HepG2 (cell line): ENCODE data around the gene SLIT1. TPM values are rescaled to one million over a fixed set of nuclear protein-coding genes. Genes with fewer than 3 reads are reported as not detected.

Experiments
- AKAP8 ChIP-seq: sonication (generic); formaldehyde crosslinking; IDR thresholded peaks from 2 replicates; pipeline ENCODE4 v1.5.1; 2020; ENCODE audit warnings: mild to moderate bottlenecking, missing genetic modification reagents
- ARNT2 ChIP-seq: sonication (generic); formaldehyde crosslinking; IDR thresholded peaks from 2 replicates; pipeline ENCODE4 v1.8.0; 2022; ENCODE audit warnings: mild to moderate bottlenecking, low read depth, missing genetic modification reagents, moderate library complexity
- CBX5 ChIP-seq: sonication (generic); formaldehyde crosslinking; IDR thresholded peaks from 2 replicates; pipeline ENCODE4 v1.4.0; 2020; ENCODE audit warnings: missing genetic modification reagents, borderline replicate concordance
- CENPT ChIP-seq: sonication (generic); formaldehyde crosslinking; IDR thresholded peaks from 2 replicates; pipeline ENCODE4 v1.8.0; 2022; ENCODE audit warnings: low read depth, mild to moderate bottlenecking, moderate library complexity, missing genetic modification reagents
- ESRRA ChIP-seq: sonication (generic); formaldehyde crosslinking; IDR thresholded peaks from 2 replicates; pipeline ENCODE4 v1.5.1; 2020; ENCODE audit warnings: mild to moderate bottlenecking, low read depth, missing genetic modification reagents
- FIP1L1 ChIP-seq: fragments of 200-400 bp; formaldehyde crosslinking; IDR thresholded peaks from 2 replicates; pipeline ENCODE4 v1.6.1; 2018; ENCODE audit warnings: low read depth, mild to moderate bottlenecking, low read length, moderate library complexity, borderline replicate concordance; ENCODE audit not compliant: insufficient read depth
- KDM6A ChIP-seq: IDR thresholded peaks from 2 replicates; pipeline ENCODE4 v1.6.1; 2016; ENCODE audit warnings: low read depth
- KLF16 ChIP-seq, 2 experiments: sonication (generic) in 1 of 2; formaldehyde crosslinking in 1 of 2; IDR thresholded peaks; 2 replicates each; pipeline versions ENCODE4 v1.6.1 to v1.8.0; 2016 to 2023; ENCODE audit warnings: missing genetic modification reagents in 2 of 2, missing compliant biosample characterization in 1 of 2
- RARA ChIP-seq: IDR thresholded peaks from 2 replicates; pipeline ENCODE4 v1.6.1; 2016; ENCODE audit warnings: missing genetic modification reagents, missing compliant biosample characterization
- SAP130 ChIP-seq: IDR thresholded peaks from 2 replicates; pipeline ENCODE4 v1.6.1; 2016; ENCODE audit warnings: low read depth
- SP4 ChIP-seq: sonication (generic); formaldehyde crosslinking; IDR thresholded peaks from 2 replicates; pipeline ENCODE4 v1.8.1; 2023; ENCODE audit warnings: mild to moderate bottlenecking, missing genetic modification reagents
- ZBTB7A ChIP-seq: sonication (generic); formaldehyde crosslinking; IDR thresholded peaks from 2 replicates; pipeline ENCODE4 v1.8.0; 2022; ENCODE audit warnings: mild to moderate bottlenecking, missing genetic modification reagents
- ZEB1 ChIP-seq: IDR thresholded peaks from 2 replicates; pipeline ENCODE4 v1.6.1; 2012; ENCODE audit warnings: mild to moderate bottlenecking, low read depth, inconsistent platforms; ENCODE audit not compliant: insufficient replicate concordance
- ZFP1 ChIP-seq: IDR thresholded peaks from 2 replicates; pipeline ENCODE4 v1.6.1; 2016
- ZNF12 ChIP-seq: sonication (generic); formaldehyde crosslinking; IDR thresholded peaks from 2 replicates; pipeline ENCODE4 v1.5.0; 2020; ENCODE audit warnings: missing genetic modification reagents
- ZNF343 ChIP-seq: sonication (generic); formaldehyde crosslinking; IDR thresholded peaks from 2 replicates; pipeline ENCODE4 v1.4.0; 2020; ENCODE audit warnings: mild to moderate bottlenecking, missing genetic modification reagents
- ZNF552 ChIP-seq: sonication (generic); formaldehyde crosslinking; IDR thresholded peaks from 2 replicates; pipeline ENCODE4 v1.9.0; 2022; ENCODE audit warnings: missing genetic modification reagents, mild to moderate bottlenecking, borderline replicate concordance
- ZNF788 ChIP-seq: sonication (generic); formaldehyde crosslinking; IDR thresholded peaks from 2 replicates; pipeline ENCODE4 v1.5.0; 2020; ENCODE audit warnings: mild to moderate bottlenecking, missing genetic modification reagents, borderline replicate concordance
- polyA plus RNA-seq, 8 experiments: library from polyadenylated mRNA; depleted of rRNA in 3 of 8; stranded (reverse) in 7 of 8; unstranded in 1 of 8; fragments of >200 nt; fragmentation: Illumina TruSeq in 4 of 8; extraction: Trizol in 4 of 8; gene quantifications; 2 replicates each; pipeline versions ENCODE4 v1.2.1 to v1.2.3, GENCODE V29; 2011 to 2016; ENCODE audit warnings: low read depth in 4 of 8, missing spikeins in 1 of 8, mixed read lengths in 1 of 8; ENCODE audit not compliant: insufficient read depth in 1 of 8
- total RNA-seq, 5 experiments: library from RNA; depleted of rRNA; stranded (reverse); fragments of >200 nt; fragmentation: Illumina TruSeq; extraction: Trizol; gene quantifications; 2 replicates each; pipeline ENCODE4 v1.2.3, GENCODE V29; 2016; ENCODE audit warnings: low read depth in 1 of 5
- TF ChIP-seq, protein P1 (sequence below): IDR thresholded peaks from 2 replicates; pipeline ENCODE4 v1.6.1; 2018; ENCODE audit warnings: missing genetic modification reagents
- TF ChIP-seq, protein P2 (sequence below): IDR thresholded peaks from 2 replicates; pipeline ENCODE4 v1.6.1; 2016; ENCODE audit warnings: mild to moderate bottlenecking
- TF ChIP-seq, protein P3 (sequence below): sonication (generic); formaldehyde crosslinking; IDR thresholded peaks from 2 replicates; pipeline ENCODE4 v1.4.0; 2020; ENCODE audit warnings: missing genetic modification reagents
- TF ChIP-seq, protein P4 (sequence below): sonication (generic); formaldehyde crosslinking; IDR thresholded peaks from 2 replicates; pipeline ENCODE4 v1.4.0; 2020; ENCODE audit warnings: missing genetic modification reagents

Gene SLIT1
- total and polyA plus RNA-seq, 2 of the 13 experiments (the other 11 are each of a cell fraction or from before 2014, with no cell fraction given) = 0.09 to 0.33 TPM

DNA sequence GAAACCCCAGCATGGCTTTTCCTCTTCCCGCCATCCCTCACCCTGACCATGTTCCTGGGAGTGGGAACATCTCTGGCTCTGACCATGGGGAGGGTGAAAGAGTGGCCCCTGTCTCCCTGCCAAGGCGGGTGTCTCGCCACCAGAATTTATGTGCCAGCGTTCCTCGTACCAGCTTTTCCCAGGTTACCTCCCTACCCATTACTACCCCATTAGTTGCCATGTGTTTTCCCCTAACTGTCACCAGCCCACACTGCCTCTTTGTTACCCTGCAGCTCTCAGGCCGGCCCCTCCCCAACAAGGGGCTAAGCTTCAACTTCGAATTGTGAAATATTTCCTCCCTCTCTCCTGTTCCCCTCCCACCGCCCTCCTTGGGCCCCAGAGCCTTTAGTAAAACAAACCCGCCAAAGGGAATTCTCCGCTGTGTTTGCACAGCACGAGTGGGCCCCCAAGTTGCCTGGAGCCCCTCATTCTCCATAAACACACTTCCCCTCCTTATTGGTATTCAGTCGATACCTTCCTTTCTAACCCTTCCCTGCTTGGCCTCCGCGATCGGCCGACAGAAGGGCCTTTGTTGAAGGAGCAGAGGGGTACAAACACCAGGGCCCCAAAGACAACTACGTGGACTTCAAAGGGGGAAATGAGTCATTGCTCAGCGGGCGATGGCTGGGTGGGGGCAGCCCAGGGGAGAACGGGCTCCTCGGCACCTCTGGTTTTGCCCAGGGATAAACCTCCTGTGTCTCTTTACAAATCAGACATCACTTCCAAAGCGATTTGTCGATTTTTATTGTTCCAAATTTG is 45.5 kb downstream of the SLIT1 start (continued):
- TF ChIP-seq ZNF788 (CRISPR knock-in tag) (peak; percentile 71; the same call in 1 of the 2 replicates), ARNT2 (peak; percentile 67; the same call in 1 of the 2 replicates), AKAP8 (CRISPR knock-in tag) (peak; percentile 37; the same call in 1 of the 2 replicates), ZEB1 (peak; percentile 51), CENPT (no peak), FIP1L1 (0 out of 2 replicates have a peak, but pooled peaks have one; percentile 31), ZNF343 (no peak), KLF16 (CRISPR knock-in tag; IDR thresholded peaks at IDR 0.05) (peak in 1 of 2 experiments; percentile 94; a peak in 2 of 4 replicates), RARA (CRISPR knock-in tag) (peak; percentile 75; the same call in 1 of the 2 replicates), SAP130 (peak; percentile 83), ESRRA (CRISPR knock-in tag) (peak; percentile 74), ZNF12 (peak; percentile 61; the same call in 1 of the 2 replicates), SP4 (CRISPR knock-in tag) (peak; percentile 18; the same call in 1 of the 2 replicates), ZNF552 (CRISPR knock-in tag) (0 out of 2 replicates have a peak, but pooled peaks have one; percentile 74), CBX5 (peak; percentile 58; the same call in 1 of the 2 replicates), KDM6A (CRISPR knock-in tag) (peak; percentile 97), ZBTB7A (CRISPR knock-in tag) (peak; percentile 84), ZFP1 (CRISPR knock-in tag) (no peak; the same call in 1 of the 2 replicates)
- TF ChIP-seq, protein P1, sequence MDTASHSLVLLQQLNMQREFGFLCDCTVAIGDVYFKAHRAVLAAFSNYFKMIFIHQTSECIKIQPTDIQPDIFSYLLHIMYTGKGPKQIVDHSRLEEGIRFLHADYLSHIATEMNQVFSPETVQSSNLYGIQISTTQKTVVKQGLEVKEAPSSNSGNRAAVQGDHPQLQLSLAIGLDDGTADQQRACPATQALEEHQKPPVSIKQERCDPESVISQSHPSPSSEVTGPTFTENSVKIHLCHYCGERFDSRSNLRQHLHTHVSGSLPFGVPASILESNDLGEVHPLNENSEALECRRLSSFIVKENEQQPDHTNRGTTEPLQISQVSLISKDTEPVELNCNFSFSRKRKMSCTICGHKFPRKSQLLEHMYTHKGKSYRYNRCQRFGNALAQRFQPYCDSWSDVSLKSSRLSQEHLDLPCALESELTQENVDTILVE (CRISPR knock-in tag) = peak; percentile 72; the same call in 1 of the 2 replicates
- TF ChIP-seq, protein P2, sequence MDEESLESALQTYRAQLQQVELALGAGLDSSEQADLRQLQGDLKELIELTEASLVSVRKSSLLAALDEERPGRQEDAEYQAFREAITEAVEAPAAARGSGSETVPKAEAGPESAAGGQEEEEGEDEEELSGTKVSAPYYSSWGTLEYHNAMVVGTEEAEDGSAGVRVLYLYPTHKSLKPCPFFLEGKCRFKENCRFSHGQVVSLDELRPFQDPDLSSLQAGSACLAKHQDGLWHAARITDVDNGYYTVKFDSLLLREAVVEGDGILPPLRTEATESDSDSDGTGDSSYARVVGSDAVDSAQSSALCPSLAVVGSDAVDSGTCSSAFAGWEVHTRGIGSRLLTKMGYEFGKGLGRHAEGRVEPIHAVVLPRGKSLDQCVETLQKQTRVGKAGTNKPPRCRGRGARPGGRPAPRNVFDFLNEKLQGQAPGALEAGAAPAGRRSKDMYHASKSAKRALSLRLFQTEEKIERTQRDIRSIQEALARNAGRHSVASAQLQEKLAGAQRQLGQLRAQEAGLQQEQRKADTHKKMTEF (CRISPR knock-in tag) = peak; percentile 86
- TF ChIP-seq, protein P3, sequence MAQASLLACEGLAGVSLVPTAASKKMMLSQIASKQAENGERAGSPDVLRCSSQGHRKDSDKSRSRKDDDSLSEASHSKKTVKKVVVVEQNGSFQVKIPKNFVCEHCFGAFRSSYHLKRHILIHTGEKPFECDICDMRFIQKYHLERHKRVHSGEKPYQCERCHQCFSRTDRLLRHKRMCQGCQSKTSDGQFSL (CRISPR knock-in tag) = 0 out of 2 replicates have a peak, but pooled peaks have one; percentile 32
- TF ChIP-seq, protein P4, sequence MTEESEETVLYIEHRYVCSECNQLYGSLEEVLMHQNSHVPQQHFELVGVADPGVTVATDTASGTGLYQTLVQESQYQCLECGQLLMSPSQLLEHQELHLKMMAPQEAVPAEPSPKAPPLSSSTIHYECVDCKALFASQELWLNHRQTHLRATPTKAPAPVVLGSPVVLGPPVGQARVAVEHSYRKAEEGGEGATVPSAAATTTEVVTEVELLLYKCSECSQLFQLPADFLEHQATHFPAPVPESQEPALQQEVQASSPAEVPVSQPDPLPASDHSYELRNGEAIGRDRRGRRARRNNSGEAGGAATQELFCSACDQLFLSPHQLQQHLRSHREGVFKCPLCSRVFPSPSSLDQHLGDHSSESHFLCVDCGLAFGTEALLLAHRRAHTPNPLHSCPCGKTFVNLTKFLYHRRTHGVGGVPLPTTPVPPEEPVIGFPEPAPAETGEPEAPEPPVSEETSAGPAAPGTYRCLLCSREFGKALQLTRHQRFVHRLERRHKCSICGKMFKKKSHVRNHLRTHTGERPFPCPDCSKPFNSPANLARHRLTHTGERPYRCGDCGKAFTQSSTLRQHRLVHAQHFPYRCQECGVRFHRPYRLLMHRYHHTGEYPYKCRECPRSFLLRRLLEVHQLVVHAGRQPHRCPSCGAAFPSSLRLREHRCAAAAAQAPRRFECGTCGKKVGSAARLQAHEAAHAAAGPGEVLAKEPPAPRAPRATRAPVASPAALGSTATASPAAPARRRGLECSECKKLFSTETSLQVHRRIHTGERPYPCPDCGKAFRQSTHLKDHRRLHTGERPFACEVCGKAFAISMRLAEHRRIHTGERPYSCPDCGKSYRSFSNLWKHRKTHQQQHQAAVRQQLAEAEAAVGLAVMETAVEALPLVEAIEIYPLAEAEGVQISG = peak; percentile 74
